HG02763 (cell line): ENCODE results near the gene SLIT2.

Experiments used
- ATAC-seq: cut with Tn5 transposase; IDR thresholded peaks from one replicate; pipeline ENCODE4 v1.9.1; 2021; ENCODE audit warnings: mild to moderate bottlenecking, moderate library complexity; ENCODE audit not compliant: unreplicated experiment

SLIT2 gene

GRCh38 chr4:20265726-20266125 lies 14.0 kb downstream of the SLIT2 start:
- no peak for ATAC-seq

DNA sequence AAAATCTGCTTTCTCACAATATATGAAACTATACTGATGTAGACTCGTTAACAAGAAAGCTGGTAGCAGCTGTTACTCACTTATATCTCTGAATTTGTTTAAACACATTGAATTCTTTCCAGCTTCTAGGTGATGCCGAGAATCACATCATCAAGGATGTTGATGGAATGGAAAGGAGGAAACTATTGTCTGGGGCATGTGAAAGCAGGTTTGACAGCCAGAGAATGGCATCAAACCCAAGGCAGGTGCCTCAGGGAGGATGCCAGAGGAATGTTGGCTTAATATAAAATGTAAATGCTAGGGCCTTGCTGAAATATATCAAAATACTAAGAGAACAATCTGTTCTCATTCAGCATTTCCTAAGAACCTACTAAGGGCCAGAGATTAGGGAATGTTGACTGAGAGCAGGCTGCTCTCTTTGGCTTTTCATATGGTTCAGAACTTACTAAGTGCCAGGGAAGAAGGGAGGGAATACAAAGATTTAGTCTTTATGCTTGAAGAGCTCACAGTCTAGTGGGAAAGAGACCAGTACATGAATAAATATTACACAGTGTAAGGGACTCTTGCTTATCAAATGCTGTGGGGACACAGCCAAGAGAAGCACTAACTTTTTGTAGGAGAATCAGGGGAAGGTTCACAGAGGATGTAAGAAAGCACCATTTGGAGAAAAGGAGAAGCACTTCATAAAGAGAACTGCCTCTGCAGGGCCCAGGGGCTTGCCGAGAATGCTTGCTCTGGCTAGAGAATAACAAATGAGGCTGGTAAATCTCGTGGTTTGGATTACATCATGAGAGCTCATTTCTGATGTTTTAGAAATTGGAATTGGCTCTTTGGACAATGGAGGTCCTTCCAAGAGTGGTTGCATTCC lies 14.7 kb downstream of the SLIT2 start:
- no peak for ATAC-seq

- ATAC-seq = no peak
Measured at GRCh38 chr4:20268028-20268427, 16.3 kb downstream of the SLIT2 start.

DNA sequence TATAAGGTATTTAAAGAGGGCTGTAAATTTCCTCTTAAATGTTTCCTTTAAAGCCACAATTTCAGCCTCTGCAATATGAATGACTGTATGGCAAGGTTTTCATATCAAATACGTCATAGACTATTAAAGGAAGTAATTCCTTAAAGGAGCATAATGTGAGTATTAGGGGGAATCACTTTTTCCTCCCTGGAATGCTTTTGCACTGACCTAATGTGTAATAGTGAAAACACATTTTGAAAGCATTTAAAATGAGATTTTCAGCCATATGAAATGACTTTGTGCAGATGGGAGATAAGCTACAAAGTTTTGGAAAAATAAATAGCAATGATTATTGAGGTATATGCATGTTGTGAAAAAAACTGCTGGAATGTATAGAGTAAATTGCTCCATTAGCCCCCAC lies 17.6 kb downstream of the SLIT2 start:
- no peak for ATAC-seq

DNA sequence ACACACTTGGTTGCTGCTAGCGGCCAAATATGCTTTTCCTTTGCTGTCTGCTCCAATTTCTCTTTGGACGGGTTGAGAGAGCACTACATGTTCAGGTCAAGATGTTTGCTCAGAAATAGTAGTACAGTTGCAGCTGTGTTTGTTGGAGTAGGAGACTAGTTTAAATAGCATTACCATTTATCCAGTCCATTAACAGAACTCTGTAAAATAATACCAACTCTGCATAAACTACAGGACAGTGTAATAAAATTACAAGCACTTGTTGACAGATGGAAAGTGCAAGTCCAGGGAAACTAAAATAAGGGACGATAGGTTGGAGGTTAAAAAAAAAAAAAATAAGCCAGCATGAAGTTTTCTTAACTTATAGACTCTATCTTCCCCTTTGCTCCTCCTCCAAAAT lies 20.2 kb downstream of the SLIT2 start:
- ATAC-seq = no peak

GRCh38 chr4:20272411-20272872 lies 20.7 kb downstream of the SLIT2 start:
- ATAC-seq = no peak

- no peak for ATAC-seq
Measured at GRCh38 chr4:20273793-20274192, 22.1 kb downstream of the SLIT2 start.

- no peak for ATAC-seq
Measured at GRCh38 chr4:20276848-20277247, 25.1 kb downstream of the SLIT2 start.

DNA sequence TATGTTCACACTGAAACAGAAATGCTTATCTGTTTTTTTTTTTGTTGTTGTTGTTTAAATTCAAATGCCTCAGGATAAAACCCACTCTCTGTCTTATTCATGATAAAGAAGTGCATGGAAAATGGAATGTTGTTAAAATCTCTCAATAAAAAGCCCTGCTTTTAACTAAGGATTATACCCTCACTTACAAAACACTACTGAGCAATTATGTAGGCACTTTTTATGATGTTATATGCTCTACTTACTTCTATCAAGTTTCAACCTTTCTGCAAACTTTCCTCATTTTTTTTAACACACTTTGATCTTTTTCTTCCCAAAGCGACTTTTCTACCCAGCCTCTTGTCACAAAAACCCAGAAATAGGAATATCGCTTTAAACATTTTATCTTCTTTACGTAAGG lies 26.5 kb downstream of the SLIT2 start:
- ATAC-seq = no peak

DNA sequence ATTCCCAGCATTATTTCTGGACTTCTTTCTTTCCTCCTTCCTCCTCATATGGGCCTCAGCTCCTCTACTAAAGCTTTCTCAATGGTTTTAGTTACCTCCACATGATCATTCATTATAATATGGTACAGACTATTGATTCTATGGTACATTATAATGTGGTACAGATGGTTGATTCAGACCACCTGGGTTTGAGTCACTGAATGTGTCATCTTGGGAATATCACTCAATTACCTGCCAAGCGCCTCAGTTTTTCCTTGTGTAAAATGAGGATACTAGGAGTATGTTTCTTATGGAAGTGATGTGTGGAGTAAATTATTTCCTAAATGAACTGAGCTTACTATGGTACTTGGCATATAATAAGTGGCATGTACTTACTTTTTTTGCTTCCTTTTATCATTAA lies 27.7 kb downstream of the SLIT2 start:
- ATAC-seq = no peak

DNA sequence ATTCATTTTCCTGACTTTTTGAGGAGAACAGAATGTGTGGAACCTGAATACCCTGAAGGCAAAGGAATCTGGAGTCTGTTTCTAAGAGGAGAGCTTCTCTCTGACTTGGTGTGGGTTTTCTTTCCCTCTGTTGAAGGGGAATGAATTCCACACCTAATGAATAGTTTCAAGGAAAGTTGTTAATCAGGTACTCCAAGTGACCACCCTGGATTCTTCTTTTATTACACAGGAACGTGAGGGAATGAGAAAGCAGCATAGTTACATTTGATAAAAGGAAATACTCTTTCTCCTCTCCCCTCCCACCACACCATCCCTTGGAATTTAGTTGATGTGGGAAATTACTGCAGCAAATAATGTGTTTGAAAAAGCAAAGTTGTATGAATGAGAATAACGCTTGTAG lies 29.7 kb downstream of the SLIT2 start:
- no peak for ATAC-seq

GRCh38 chr4:20283039-20283438 lies 31.3 kb downstream of the SLIT2 start:
- no peak for ATAC-seq

GRCh38 chr4:20284990-20285389 lies 33.3 kb downstream of the SLIT2 start:
- no peak for ATAC-seq

DNA sequence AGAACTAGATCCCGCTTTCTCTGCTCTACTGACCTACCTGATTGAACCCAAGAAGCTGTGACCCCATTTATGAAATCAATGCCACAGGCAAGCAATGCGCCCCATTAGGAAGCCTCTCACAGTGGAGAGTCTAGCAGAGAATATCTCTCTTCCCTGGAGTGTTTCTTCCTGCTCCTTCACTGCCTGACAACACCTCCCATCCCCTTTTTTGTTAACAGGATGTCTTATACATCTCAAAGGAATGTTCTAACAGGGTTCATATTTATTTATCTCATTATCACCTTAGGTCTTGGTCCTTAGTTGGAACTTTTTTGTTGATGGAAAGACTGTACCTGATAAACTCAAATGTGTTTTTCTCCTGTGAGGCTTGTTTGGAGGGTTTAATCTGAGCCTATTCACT lies 35.5 kb downstream of the SLIT2 start:
- no peak for ATAC-seq

DNA sequence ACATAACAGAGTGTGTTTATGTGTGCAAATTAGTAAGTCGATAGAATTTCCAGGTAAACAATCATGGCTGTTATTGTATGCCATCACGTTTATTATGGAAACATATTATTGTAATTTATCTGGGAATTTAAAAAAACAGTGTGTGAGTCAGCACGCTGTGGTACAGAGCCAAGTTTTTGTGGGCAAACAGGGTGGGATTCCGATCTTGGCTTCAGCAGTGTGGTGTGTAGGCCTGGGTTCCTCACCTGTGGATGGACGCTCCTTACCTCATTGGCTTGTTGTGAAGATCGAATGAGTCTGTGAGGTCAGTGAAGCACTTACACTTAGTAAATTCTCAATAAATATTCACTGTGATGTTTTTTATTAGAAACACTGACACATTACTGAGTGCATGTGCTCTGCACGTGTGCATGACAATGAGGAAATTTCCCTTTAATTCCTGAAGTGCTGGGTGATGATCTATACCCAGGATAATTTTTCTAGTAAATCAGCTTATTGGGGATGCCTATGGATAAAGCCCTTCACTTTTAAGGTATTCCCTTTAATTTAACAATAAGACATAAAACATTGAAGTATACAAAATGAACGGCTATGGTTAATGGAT lies 36.4 kb downstream of the SLIT2 start:
- ATAC-seq = no peak

DNA sequence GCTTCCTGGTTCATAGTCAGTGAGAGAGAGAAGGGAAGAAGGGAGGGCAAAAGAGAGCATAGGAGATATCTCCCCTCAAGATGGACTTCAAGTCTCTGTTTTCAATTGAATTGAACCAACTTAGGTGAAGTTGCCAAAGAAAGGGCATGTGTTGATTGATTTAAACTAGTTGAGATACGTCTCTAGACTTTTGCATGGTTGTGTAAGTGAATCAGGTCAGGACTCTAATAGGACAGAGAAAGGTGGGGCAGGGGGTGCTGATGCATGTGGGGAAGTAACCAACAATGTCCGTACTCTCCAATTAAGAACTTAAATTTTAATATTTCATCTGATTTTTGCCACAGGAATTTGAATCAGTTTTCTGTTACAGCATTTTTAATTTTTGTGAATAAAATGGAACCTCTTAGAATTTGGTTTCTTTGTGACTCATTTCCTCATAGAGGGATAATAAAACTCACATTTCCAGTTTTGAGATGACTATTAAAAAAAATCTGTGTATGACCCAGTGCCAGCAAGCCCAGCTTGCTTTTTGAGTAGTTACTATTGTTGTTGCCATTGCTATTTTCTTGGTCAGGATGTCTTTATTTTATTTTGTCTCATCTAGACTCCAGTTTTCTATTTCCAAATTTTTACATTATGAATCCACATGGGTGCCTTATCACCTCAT lies 37.3 kb downstream of the SLIT2 start:
- ATAC-seq = no peak

- ATAC-seq = no peak
Measured at GRCh38 chr4:20289782-20290181, 38.1 kb downstream of the SLIT2 start.

DNA sequence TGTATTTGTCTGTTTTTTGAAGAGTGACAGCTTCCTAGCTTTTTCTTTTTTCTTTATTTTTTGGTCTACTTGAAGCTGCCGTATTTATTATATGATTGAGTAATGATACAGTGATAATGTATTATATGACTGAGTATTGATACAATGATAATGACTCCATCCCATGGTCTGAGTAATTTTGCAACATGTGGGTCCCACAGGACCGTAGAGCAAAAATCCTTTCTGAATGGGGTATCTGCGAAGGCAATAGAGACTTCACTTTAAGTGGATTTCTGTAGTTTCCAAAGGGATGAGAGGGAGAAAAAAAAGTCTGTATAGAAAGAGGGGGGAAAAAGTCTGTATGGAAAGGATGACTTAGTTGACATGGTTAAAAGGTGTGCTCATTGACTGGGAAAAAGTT lies 41.0 kb downstream of the SLIT2 start:
- ATAC-seq = no peak

DNA sequence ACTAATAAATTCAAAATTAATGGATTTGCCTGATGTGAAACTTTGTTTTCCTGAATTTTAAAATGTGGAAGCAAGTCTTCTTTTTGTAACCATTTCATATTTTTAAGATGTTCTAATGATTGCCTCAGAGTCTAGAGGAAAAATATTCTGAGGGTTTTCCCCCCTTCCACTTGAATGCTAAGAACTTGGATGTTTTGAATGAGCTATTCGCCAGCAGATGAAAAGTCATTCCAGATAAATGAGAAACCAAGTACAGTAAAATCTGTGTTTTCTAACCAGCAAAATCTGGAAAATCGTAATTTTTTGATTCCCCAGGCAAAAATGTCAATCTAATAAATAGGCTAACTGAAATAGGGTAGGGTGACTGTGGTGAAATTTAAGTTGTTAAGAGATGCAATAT lies 45.6 kb downstream of the SLIT2 start:
- no peak for ATAC-seq

- ATAC-seq = no peak
Measured at GRCh38 chr4:20297783-20298182, 46.1 kb downstream of the SLIT2 start.

- ATAC-seq = no peak
Measured at GRCh38 chr4:20298455-20298854, 46.8 kb downstream of the SLIT2 start.

DNA sequence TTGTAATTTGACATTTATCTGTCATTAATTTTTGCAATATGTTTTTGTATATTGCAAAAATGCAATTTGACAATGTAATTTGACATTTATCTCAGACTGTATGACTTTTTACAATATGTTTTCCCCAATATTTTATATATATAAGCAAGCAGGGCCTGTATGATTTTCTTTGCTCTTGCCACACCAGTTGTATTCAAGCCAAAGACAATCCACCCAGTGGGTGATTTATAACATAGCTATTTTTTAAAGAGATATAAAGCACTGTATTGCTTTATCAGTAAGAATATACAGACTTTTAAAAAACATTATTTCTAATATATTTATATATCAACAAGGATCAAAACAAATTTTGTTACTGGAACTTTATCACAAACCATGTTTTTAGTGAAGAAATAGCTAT lies 47.3 kb downstream of the SLIT2 start:
- ATAC-seq = no peak
